HT1080 (cell line): ENCODE data around the gene ZNF574. TPM values are rescaled to one million over a fixed set of nuclear protein-coding genes. Genes with fewer than 3 reads are reported as not detected.

Experiments
- DNase-seq: peaks from one replicate; pipeline ENCODE4 v3.0.0-alpha.2; 2015; ENCODE audit warnings: low read depth
- total RNA-seq: library from RNA; depleted of rRNA; stranded (reverse); fragments of >200 nt; shearing (Covaris generic); gene quantifications from 2 replicates; pipeline ENCODE4 v1.2.3, GENCODE V29; 2014

ZNF574 gene
- total RNA-seq, 1 experiment from 2014 or later: 37.8 TPM

DNA sequence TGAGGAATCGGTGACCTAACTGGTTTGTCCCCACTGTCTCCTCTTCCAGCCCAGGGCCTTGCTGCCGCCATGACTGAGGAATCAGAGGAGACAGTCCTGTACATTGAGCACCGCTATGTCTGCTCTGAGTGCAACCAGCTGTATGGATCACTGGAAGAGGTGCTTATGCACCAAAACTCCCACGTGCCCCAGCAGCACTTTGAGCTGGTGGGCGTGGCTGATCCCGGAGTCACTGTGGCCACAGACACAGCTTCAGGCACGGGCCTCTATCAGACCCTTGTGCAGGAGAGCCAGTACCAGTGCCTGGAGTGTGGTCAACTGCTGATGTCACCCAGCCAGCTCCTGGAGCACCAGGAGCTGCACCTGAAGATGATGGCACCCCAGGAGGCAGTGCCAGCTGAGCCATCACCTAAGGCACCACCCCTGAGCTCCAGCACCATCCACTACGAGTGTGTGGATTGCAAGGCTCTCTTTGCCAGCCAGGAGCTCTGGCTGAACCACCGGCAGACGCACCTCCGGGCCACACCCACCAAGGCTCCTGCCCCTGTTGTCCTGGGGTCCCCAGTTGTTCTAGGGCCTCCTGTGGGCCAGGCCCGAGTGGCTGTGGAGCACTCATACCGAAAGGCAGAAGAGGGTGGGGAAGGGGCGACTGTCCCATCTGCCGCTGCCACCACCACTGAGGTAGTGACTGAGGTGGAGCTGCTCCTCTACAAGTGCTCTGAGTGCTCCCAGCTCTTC is 2.7 kb downstream of the ZNF574 start:
- no peak for DNase-seq

DNA sequence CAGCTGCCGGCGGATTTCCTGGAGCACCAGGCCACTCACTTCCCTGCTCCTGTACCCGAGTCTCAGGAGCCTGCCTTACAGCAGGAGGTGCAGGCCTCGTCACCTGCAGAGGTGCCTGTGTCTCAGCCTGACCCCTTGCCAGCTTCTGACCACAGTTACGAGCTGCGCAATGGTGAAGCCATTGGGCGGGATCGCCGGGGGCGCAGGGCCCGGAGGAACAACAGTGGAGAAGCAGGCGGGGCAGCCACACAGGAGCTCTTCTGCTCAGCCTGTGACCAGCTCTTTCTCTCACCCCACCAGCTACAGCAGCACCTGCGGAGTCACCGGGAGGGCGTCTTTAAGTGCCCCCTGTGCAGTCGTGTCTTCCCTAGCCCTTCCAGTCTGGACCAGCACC is 3.3 kb downstream of the ZNF574 start:
- DNase-seq: peak; percentile 37

DNA sequence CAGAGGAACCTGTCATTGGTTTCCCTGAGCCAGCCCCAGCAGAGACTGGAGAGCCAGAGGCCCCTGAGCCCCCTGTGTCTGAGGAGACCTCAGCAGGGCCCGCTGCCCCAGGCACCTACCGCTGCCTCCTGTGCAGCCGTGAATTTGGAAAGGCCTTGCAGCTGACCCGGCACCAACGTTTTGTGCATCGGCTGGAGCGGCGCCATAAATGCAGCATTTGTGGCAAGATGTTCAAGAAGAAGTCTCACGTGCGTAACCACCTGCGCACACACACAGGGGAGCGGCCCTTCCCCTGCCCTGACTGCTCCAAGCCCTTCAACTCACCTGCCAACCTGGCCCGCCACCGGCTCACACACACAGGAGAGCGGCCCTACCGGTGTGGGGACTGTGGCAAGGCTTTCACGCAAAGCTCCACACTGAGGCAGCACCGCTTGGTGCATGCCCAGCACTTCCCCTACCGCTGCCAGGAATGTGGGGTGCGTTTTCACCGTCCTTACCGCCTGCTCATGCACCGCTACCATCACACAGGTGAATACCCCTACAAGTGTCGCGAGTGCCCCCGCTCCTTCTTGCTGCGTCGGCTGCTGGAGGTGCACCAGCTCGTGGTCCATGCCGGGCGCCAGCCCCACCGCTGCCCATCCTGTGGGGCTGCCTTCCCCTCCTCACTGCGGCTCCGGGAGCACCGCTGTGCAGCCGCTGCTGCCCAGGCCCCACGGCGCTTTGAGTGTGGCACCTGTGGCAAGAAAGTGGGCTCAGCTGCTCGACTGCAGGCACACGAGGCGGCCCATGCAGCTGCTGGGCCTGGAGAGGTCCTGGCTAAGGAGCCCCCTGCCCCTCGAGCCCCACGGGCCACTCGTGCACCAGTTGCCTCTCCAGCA is 4.2 kb downstream of the ZNF574 start:
- DNase-seq: no peak

DNA sequence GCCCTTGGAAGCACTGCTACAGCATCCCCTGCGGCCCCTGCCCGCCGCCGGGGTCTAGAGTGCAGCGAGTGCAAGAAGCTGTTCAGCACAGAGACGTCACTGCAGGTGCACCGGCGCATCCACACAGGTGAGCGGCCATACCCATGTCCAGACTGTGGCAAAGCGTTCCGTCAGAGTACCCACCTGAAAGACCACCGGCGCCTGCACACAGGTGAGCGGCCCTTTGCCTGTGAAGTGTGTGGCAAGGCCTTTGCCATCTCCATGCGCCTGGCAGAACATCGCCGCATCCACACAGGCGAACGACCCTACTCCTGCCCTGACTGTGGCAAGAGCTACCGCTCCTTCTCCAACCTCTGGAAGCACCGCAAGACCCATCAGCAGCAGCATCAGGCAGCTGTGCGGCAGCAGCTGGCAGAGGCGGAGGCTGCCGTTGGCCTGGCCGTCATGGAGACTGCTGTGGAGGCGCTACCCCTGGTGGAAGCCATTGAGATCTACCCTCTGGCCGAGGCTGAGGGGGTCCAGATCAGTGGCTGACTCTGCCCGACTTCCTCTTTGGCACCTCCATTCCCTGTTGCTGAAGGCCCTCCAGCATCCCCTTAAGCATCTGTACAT is 4.9 kb downstream of the ZNF574 start:
- DNase-seq: no peak

DNA sequence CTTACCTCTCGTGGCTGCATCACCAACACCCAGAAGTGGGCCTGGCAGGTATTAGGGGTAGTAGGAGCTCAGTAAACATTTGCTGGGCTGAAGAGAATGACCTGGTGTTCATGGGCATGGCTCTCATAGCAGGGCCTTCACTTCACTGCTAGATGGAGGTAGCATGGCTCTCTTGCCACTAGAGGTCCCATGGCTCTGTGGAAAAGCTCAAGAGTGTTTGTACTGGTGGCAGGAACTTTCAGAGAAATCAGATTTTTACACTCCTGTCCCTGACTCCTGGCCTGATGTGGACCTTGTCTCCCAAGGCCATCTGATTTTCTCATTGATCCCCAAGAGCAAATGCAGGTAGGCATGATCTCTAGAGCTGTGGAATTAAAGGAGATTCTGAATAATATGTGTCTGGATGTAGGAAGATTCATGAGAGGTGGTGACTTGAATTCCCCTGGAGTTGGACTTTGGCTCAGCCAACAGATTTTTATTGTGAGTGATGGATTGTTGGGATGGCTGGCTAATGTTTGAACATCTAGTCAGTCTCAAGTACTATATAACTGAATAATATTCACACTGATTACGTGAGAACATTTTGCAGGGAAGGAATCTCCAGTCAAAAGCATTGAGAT is 5.7 kb downstream of the ZNF574 start:
- peak; percentile 48 for DNase-seq

DNA sequence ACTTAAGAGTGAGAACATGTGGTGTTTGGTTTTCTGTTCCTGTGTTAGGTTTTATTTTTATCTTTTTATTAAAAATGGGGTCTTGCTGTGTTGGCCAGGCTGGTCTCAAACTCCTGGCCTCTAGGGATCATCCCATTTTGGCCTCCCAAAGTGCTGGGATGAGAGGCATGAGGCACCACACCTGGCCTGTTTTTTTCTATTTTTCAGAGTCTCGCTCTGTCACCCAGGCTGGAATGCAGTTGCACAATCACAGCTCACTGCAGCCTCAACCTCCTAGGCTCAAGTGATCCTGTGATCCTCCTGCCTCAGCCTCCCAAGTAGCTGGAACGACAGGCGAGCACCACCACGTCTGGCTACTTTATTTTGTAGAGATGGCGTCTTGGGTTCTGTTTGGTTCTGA is 7.6 kb downstream of the ZNF574 start:
- no peak for DNase-seq

DNA sequence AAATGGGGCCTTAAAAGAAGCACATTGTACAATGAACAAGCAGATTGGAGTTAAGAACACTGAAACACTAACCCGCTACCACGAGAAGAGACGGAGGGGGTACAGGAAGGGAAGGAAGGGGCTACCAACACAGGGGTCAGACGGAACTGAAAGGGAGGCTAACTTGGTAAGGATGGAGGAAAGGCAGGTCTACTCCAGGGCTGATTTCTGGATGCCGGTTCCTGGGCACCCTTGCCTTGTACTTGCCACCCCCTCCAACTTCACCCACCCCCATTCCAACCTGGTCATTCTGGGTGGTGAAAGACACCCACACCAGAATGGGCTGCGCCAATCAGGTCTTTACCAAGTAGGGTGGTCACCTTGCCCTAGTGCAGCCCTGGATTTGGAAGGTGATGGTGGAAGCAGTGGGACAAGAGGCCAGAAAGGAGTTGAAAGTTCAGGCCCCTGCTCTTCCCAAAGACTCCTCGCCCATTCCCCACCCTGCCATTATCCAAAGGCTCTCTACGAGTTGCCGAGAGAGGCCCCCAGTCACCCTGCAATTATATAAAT is 10.3 kb downstream of the ZNF574 start:
- no peak for DNase-seq

DNA sequence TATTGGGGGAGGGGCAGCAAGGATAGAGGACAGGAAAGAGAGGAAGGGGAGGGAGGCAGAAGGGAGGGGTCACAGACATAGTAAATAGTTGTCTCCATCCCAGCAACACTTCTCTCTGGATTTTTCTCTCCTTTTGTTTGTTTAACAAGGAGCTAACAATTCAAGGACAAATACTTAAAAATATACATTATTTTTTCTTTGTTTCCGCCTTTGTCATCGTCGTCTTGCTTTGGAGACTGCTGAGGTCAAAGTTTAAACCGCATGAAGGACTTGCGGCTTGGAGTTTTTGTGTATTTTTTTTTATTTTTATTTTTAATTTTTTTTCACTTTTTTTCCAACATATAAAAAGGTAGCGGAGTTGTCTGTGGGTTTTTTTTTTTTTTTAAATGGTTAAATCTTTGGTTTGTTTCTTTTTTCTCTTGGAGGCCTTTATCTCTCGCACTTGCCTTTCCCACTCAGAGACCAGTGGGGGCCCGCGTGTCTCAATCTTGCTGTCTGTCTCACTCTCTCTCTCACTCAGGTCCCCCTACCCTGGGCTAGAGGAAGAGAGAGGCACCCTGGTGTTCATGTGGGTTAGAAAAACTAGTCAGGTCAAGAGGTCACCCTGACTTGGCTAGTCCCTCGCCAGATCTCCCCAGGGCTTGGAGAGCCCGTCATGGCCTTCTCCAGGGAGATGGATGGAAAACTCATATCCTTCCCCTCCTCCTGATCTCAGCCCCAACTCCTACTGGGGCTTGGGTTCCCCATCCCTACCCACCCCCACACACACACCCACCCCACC is 11.0 kb downstream of the ZNF574 start:
- DNase-seq: no peak

DNA sequence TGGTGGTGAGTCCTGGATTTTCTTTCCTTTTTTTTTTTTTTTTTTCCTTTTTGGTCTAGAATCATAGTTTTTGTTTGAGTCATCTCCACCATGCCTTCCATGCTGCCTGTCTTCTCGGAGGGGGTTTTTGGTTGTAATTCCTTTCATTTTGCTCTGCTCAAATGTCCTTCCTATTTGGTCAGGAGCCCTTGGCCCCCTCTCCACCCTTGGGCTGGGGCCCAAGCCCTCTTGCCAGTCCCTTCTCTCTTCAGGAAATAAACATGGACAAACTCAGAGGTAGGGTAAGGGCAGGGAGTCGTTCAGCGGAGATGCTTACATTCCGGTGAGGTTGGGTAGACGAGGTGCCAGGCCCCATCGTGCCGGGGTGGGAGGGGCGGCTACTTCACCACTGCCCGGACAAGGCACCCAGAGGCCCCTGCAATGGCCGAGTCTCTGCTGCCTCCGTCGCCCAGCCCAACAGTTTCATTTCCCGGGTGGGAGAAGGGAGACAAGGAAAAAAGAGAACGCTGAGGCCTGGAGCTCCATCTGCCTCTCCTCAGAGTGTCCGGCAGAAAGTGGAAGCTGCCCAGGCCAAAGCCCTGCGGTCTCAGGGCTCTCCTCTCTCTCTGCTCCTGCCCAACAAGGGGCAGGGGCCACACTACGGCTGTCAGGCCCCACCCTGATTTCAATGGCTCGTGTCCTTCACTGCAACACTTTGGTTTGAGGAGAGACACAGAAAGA is 12.7 kb downstream of the ZNF574 start:
- DNase-seq: peak; percentile 87

DNA sequence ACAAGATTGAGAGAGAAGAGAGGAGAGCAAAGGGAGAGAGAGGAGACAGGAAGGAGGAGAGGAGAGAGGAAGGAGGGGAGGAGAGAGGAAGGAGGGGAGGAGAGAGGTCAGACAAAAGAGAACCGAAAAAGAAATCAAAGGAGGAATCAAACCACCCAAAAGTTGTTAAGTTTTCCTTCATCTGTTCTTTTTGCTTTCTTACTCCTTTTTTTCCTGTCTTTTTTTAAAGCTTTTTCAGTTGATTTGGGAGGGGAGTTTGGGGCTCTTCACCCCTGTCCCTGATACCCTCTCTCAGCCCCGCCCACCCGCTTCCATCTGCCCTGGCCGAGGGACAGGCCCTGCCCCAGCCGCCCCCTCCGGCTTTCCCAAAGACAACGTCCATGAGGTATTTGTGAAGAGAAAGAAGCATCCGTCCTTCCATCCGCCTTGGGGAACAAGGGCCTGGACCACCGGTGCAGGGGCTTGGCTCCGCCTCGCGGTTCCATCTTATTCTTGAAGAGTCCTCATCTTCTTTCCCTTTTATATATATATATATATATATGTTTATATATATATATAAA is 13.3 kb downstream of the ZNF574 start:
- DNase-seq: no peak

DNA sequence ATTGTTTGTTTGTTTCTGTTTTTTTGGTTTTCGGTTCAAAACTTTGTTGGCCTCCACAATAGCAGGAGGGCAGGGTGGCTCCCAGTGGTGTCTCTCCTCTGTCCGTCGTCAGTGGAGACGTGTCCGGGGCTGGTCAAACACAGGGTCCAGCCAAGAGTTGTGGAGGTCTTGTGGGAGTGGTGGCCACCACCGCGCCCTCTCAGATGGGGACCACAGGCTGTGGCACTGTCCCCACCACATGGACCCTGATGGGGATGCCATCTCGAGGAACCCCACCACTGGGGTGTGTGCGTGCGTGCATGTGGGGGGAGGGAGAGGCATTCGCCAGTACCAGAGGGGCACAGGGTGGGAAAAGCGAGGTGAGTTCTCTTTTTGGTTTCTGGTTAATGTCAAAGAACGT is 13.8 kb downstream of the ZNF574 start:
- DNase-seq: no peak

DNA sequence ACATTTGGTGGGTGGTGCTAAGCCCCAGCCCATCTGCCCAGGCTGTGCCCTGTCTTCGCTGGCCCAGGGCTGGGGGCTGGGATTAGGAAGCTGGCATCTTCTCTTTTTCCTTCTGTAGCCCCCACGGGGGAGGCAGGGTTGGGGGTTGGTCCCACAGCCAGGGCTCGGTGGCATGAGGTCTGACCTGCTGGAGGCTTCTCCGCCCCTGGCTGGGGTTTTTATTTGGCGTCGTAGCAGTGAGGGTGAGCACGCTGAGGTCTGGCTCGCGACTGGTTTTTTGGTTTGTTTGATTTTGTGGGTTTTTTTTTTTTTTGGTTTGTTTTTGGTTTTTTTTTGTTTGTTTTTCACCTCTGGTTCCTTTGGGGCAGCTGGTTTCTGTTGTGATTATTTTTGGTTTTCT is 14.7 kb downstream of the ZNF574 start:
- DNase-seq: no peak

DNA sequence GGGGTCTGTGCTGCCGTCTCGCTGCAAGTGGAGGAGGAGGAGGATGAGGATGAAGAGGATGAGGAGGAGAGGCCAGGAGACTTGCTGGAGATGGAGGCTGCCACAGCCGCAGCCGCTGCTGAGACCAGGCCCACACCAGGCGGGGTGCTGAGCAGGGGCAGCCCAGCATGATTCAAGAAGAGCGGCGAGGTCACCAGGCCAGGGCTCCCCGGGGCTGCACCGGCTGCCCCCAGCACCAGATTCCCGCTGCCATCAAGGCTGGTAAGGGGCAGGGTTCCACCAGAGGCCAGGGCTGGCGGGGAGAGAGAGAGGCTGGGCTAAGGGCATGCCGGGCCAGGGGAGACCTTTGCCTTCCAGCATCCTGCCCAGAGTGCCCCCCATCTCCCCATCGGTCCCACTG is 15.3 kb downstream of the ZNF574 start:
- no peak for DNase-seq

DNA sequence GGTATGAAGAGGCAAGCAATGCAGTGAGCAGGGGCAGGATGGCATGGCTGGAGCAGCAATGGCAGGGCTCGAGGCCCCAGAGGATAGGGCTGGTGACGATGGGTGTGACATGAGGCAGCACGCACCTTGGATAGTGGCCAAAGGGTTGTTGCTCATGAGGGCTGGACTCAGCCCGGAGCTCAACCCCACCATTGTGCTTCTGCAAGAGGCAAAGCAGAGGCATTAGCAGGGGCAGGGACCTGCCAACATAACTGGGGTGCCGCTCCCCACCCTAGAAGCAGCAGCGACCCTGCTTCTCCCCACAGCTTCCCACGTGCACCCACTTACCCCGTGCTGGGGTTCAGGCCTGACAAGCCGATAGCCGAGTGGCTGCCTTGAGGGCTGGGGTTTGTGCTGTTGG is 15.8 kb downstream of the ZNF574 start:
- DNase-seq: no peak

DNA sequence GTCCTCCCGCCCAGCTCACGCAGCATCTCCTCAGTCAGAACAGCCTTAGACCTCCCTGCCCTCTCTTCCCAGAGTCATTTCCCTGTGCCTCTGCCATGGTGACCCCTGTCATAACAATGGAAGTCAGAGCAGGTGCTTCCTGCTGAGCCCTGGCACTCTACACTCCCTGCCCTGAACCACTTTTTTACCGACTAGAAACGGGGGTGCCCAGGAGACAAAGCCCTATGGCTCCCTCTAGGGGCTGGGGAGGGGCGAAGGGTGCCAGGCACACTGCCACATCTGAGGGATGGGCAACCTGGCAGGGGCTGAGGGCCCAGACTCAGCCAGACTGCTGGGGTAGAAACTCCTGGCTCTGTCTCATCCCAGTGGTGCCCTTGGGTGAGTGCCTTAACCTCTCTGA is 16.4 kb downstream of the ZNF574 start:
- peak; percentile 35 for DNase-seq

DNA sequence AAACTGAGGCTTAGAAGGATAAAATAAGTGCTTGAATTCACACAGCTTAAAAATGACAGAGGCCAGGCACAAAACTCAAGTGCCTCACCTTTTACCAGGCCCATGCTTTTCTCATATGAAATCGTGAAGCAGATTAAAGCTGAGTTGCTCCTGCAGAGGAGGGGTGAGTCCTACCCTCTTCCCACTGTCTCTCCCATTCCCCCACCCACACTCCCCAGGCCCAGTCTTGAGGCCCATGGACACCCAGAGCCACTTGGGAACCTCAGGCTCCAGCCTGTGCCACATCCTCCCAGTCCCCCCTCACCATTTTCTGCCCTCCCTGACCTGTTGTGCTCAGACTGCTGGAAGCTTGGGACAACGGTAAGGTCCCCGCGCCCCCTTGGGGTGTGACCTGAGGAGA is 17.5 kb downstream of the ZNF574 start:
- no peak for DNase-seq

DNA sequence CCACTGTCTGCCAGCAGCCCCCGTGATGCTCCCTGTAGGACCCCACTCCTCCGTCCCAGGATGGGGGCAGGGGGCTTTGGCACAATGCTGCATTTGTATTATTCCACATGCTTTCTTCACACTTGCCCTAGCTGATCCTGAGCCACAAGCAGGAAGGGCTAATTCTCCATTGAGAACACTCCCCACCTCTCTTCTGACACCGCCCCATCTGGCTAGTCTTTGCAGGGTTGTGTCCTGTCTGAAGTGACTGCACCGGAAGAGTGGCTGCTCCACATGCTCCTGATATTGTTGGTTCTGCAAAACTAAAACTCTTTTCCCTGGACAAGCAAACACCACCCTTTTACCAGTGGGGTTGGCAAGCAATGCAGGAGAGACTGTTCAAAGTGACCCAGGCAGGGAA is 18.0 kb downstream of the ZNF574 start:
- no peak for DNase-seq

DNA sequence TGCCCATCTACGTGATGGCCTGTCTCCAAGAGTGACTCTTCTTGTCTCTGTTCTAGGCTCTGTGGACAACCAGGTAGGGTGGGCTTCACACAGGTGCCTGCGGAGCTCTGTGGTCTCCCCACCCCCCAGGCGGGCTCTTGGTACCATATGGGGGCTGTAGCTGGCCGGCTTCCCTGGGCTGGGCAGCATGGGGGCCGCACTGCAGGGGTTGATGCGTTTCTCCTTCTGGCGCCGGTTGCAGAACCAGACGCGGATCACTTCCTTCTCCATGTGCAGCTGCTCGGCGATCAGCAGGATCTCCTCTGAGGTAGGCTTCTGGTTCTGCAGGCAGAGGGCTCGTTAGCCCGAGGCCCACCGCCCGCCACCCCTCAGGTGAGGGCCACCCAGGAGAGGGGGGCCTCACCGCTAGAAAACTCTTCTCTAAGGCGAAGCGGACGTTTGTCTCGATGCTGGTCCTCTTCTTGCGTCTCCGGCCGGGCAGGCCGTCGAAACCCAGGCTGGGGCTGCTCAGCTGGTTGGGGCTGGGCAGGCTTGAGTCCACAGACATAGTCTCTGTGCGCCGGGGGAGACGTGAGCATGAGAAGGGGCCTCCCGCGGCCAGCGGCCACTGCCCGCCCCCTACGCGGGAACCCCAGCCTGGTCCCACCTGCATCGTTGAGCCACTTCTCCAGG is 19.3 kb downstream of the ZNF574 start:
- DNase-seq: no peak

DNA sequence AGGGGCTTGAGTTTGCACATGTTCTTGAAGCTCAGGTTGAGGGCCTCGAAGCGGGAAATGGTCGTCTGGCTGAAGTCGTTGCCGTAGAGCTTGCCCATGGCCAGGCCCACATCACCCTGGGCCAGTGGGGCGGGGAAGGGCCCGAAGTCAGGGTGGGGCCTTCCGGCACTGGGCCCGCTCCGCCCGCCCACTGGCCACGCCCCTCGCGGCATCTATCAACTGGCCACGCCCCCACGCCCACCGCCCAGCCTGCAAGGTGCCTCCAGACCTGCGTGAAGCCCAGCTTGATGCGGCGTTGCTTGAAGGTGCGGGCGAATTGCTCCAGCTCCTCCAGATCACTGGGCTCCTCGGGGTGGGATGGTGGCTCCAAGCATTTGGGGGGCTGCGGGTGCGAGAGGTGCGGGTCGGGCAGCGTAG is 19.9 kb downstream of the ZNF574 start:
- no peak for DNase-seq
